NB4 (cell line): Measurements from ENCODE around the gene NUP214.
A peak's percentile ranks its signal among the peaks of the same experiment; 100 is the strongest.

Experiments used
- DNase-seq: peaks from one replicate; pipeline ENCODE4 v3.0.0; 2010; ENCODE audit warnings: low read depth
- H3K4me3 ChIP-seq: one replicate; pipeline ENCODE4 v1.5.1; 2011; ENCODE audit warnings: mild to moderate bottlenecking, low read depth, low read length, moderate library complexity
- MYC ChIP-seq: IDR thresholded peaks from 2 replicates; pipeline ENCODE4 v1.6.1; 2011; ENCODE audit warnings: low read depth, low read length
- POLR2A ChIP-seq: IDR thresholded peaks from 2 replicates; pipeline ENCODE4 v1.6.1; 2011; ENCODE audit warnings: mild to moderate bottlenecking; ENCODE audit not compliant: insufficient read length; ENCODE audit errors: extremely low read depth
- TF ChIP-seq, protein P1 (sequence below): IDR thresholded peaks from one replicate; pipeline ENCODE4 v1.5.1; 2012; ENCODE audit warnings: low read depth, low read length
- TF ChIP-seq, protein P2 (sequence below): IDR thresholded peaks from 2 replicates; pipeline ENCODE4 v1.6.1; 2011; ENCODE audit warnings: low read depth, low read length

Gene NUP214

DNA sequence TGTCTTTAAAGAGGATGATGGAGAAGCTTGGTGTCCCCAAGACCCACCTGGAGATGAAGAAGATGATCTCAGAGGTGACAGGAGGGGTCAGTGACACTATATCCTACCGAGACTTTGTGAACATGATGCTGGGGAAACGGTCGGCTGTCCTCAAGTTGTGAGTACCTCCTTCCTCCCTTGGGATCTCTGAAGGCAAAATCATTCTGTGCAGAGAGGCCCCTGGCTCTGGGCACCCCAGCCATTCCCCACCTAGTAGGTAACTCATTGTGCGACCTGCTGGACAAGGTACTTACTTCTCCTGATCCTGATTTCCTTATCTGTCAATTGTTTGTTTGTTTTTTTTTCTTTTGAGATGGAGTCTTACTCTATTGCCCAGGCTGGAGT, 7.6 kb upstream of the NUP214 start:
- H3K4me3 ChIP-seq: no peak overlapping the region
- no peak for DNase-seq
- TF ChIP-seq, protein P1, sequence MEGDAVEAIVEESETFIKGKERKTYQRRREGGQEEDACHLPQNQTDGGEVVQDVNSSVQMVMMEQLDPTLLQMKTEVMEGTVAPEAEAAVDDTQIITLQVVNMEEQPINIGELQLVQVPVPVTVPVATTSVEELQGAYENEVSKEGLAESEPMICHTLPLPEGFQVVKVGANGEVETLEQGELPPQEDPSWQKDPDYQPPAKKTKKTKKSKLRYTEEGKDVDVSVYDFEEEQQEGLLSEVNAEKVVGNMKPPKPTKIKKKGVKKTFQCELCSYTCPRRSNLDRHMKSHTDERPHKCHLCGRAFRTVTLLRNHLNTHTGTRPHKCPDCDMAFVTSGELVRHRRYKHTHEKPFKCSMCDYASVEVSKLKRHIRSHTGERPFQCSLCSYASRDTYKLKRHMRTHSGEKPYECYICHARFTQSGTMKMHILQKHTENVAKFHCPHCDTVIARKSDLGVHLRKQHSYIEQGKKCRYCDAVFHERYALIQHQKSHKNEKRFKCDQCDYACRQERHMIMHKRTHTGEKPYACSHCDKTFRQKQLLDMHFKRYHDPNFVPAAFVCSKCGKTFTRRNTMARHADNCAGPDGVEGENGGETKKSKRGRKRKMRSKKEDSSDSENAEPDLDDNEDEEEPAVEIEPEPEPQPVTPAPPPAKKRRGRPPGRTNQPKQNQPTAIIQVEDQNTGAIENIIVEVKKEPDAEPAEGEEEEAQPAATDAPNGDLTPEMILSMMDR: no peak
- TF ChIP-seq POLR2A (no peak), MYC (no peak)
- TF ChIP-seq, protein P2, sequence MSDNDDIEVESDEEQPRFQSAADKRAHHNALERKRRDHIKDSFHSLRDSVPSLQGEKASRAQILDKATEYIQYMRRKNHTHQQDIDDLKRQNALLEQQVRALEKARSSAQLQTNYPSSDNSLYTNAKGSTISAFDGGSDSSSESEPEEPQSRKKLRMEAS: no peak

DNA sequence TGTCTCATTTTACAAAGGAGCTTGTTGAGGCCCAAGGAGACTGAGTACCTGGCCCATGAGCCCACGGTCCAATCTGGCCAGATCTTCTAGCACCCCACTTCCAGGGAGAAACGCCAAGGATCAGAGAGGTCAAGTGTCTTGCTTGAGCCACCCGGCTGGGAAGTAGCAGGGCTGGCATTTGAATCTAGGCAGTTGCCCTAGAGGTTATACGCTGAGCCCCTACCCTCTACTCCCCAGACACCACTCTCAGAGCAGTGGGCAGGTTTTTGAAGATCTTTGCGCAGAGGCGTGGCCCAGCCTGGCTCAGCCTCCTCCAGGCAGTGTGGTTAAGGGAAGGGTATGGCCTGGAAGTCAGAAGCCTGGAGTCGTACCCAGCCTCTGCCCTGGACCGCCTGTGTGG, 5.8 kb upstream of the NUP214 start:
- TF ChIP-seq, protein P1: no peak
- TF ChIP-seq, protein P2: no peak
- no peak for TF ChIP-seq MYC
- no peak for TF ChIP-seq POLR2A
- no peak overlapping the region for H3K4me3 ChIP-seq
- no peak for DNase-seq

DNA sequence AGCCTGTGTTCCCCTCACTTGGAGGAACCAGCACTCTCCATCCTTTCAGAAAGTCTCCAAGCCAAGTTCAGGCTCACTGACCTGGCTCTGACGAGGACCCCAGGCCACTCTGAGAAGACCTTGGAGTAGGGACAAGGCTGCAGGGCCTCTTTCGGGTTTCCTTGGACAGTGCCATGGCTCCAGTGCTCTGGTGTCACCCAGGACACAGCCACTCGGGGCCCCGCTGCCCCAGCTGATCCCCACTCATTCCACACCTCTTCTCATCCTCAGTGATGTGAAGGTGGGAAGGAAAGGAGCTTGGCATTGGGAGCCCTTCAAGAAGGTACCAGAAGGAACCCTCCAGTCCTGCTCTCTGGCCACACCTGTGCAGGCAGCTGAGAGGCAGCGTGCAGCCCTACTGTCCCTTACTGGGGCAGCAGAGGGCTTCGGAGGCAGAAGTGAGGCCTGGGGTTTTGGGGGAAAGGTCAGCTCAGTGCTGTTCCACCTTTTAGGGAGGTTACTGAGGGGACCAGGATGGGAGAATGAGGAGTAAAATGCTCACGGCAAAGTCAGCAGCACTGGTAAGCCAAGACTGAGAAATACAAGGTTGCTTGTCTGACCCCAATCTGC, 4.7 kb upstream of the NUP214 start:
- TF ChIP-seq, protein P2: no peak
- TF ChIP-seq MYC (no peak), POLR2A (no peak)
- TF ChIP-seq, protein P1: no peak
- no peak for DNase-seq
- no peak overlapping the region for H3K4me3 ChIP-seq

DNA sequence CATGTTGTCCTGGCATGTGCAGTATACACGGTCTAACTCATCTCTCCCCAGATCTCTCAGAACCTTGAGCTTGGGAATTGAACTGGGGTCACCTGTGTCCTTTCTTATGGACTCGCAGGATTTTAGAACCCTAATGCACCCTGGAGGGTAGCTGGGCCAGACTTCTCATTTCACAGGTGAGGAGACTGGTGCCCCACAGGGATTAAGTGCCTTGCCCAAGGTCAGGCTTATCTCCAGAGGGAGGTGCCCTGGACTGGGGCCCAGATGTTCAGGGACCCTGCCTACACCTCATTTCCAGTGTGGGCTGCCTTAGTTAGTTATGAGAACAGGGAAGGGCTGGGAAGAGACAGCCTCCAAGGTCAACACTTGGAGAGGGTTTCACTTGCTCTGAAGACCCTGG, 4.0 kb upstream of the NUP214 start:
- TF ChIP-seq, protein P1: no peak
- TF ChIP-seq MYC (no peak), POLR2A (no peak)
- TF ChIP-seq, protein P2: no peak
- DNase-seq: no peak
- no peak overlapping the region for H3K4me3 ChIP-seq

DNA sequence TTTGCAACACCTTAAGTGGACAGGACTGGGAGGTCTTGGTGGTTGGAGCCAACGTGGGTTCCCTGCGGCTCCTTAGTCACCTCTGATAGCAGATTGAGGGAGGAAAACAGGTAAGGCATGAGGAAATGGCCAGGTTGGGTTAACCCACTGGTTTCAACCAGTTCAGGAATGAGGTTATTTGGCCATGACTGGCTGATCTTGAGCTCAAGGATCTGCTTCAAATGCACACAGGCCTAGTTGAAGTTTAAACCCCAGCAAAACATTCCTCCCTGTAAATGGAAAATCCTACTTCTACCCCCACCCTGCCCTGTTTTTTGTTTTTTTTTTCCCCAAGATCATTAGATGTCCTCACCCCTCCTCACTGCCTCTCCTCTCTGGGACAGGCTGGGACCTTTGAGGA, 3.2 kb upstream of the NUP214 start:
- TF ChIP-seq, protein P2: no peak
- no peak for TF ChIP-seq POLR2A
- TF ChIP-seq, protein P1: no peak
- no peak for TF ChIP-seq MYC
- DNase-seq: no peak
- no peak overlapping the region for H3K4me3 ChIP-seq

DNA sequence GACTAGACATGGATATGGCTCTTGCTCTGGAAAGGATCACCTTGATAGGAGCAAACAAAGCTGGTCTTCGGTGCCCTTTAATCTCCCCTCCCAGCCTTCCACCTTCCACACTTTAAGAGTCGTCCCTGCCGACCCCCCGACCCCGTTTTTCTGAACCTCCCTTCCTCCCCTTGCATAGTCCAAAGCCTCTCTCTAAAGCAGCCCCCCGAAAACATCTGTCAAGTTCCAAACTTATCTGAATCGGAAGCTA, 423 bp upstream of the NUP214 start:
- DNase-seq: no peak
- peak overlapping the region; percentile 90 for H3K4me3 ChIP-seq
- TF ChIP-seq MYC (no peak), POLR2A (no peak)
- TF ChIP-seq, protein P1: no peak
- TF ChIP-seq, protein P2: no peak
